ENCODE data around the gene CXXC4.

DNA sequence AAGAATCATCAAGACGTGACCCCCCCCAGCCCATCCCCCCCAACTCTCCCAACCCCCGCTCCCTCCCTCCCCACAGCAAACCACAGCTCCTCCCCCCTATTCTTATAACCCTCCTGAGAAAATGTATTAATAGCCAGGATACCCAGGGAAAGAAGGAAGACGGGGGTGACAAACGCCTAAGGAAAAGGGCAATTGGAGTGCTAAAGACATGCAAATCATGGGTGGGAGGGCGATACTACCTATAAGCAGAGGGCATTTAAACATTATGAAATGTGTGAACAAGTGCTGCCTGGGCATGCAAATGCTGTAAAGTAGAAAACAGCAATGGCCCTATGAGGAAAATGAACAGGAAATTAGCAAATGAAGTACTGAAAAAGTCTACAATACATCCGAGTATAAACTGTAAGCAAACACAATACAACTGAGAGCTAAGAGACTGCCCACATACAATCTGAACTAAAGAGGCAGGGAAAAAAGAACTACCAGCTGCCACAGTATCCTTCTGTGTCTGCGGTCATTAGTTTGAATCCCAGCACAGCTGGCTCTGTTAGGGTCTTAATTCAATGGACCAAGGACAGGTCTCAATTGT, 2.4 kb downstream of the CXXC4 start:
- TF ChIP-seq, protein P1, sequence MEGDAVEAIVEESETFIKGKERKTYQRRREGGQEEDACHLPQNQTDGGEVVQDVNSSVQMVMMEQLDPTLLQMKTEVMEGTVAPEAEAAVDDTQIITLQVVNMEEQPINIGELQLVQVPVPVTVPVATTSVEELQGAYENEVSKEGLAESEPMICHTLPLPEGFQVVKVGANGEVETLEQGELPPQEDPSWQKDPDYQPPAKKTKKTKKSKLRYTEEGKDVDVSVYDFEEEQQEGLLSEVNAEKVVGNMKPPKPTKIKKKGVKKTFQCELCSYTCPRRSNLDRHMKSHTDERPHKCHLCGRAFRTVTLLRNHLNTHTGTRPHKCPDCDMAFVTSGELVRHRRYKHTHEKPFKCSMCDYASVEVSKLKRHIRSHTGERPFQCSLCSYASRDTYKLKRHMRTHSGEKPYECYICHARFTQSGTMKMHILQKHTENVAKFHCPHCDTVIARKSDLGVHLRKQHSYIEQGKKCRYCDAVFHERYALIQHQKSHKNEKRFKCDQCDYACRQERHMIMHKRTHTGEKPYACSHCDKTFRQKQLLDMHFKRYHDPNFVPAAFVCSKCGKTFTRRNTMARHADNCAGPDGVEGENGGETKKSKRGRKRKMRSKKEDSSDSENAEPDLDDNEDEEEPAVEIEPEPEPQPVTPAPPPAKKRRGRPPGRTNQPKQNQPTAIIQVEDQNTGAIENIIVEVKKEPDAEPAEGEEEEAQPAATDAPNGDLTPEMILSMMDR (IDR thresholded peaks at IDR 0.05) = no peak
- no peak for TF ChIP-seq POLR2AphosphoS5 (IDR thresholded peaks at IDR 0.05)
